Measurements from ENCODE around the gene ESR2.

- TF ChIP-seq CTCF (IDR thresholded peaks at IDR 0.05; ENCODE audit: poor library complexity) (no peak), EZH2phosphoT487 (IDR thresholded peaks at IDR 0.05; ENCODE audit: low read depth, severe bottlenecking, unreplicated experiment) (no peak), EZH2 (IDR thresholded peaks at IDR 0.05; ENCODE audit: borderline replicate concordance) (no peak)
Measured at GRCh38 chr14:64212666-64213065, 81.5 kb downstream of the ESR2 start.

All from hepatocyte (in vitro differentiated cells).